ENCODE results near the gene DNAJB5.
"Not testable (repeated sequence)": the region's sequence is repeated elsewhere in the genome, so short reads cannot be mapped to it uniquely, and the experiment has no call there.

The DNAJB5 gene

GRCh38 chr9:35000535-35001284, 11.2 kb downstream of the DNAJB5 start:
- DNase-seq, result no peak

- no peak for DNase-seq
Measured at GRCh38 chr9:35001285-35001677, 11.7 kb downstream of the DNAJB5 start.

- no peak for DNase-seq
Measured at GRCh38 chr9:35001803-35002502, 12.4 kb downstream of the DNAJB5 start.

GRCh38 chr9:35002623-35003022, 13.1 kb downstream of the DNAJB5 start:
- DNase-seq, result no peak

GRCh38 chr9:35004299-35004698, 14.8 kb downstream of the DNAJB5 start:
- DNase-seq, result not testable (repeated sequence)

GRCh38 chr9:35010351-35010958, 20.9 kb downstream of the DNAJB5 start:
- DNase-seq, result no peak

- DNase-seq, result no peak
Measured at GRCh38 chr9:35014517-35014916, 25.0 kb downstream of the DNAJB5 start.

GRCh38 chr9:35023443-35023842, 33.9 kb downstream of the DNAJB5 start:
- DNase-seq, result peak in 1 of 5 experiments; percentile 15

- peak in 1 of 5 experiments; percentile 55 for DNase-seq
Measured at GRCh38 chr9:35026671-35027070, 37.1 kb downstream of the DNAJB5 start.

GRCh38 chr9:35027374-35027773, 37.8 kb downstream of the DNAJB5 start:
- peak in 1 of 5 experiments; percentile 35 for DNase-seq

- peak in 1 of 5 experiments; percentile 17 for DNase-seq
Measured at GRCh38 chr9:35027860-35028259, 38.3 kb downstream of the DNAJB5 start.

GRCh38 chr9:35028341-35028740, 38.8 kb downstream of the DNAJB5 start:
- no peak for DNase-seq

- DNase-seq, result no peak
Measured at GRCh38 chr9:35029241-35029640, 39.7 kb downstream of the DNAJB5 start.

GRCh38 chr9:35029852-35030251, 40.3 kb downstream of the DNAJB5 start:
- DNase-seq, result no peak

- no peak for DNase-seq
Measured at GRCh38 chr9:35033101-35033500, 43.6 kb downstream of the DNAJB5 start.

- peak in 4 of 5 experiments; percentile 14 to 79 (median 21) for DNase-seq
Measured at GRCh38 chr9:35035851-35036701, 46.5 kb downstream of the DNAJB5 start.

- no peak for DNase-seq
Measured at GRCh38 chr9:35042081-35042604, 52.6 kb downstream of the DNAJB5 start.

GRCh38 chr9:35042891-35043545, 53.5 kb downstream of the DNAJB5 start:
- no peak for DNase-seq

GRCh38 chr9:35044071-35044470, 54.5 kb downstream of the DNAJB5 start:
- DNase-seq, result no peak

All from T-helper 2 cell (primary cell).